ENCODE results near the gene SPTBN5.

The SPTBN5 gene

GRCh38 chr15:41918506-41919126, 24.8 kb upstream of the SPTBN5 start:
- H3K27ac ChIP-seq (ENCODE audit: low read depth, low read length, poor library complexity, severe bottlenecking) = no peak overlapping the region

GRCh38 chr15:41917767-41918430, 24.0 kb upstream of the SPTBN5 start:
- no peaks in the 10 kb centered on the region for H4K20me1 ChIP-seq (ENCODE audit: insufficient read depth, low read length)
- H3K9ac ChIP-seq (ENCODE audit: low read length) = no peak overlapping the region
- H3K79me2 ChIP-seq (ENCODE audit: insufficient read depth, low read length) = no peaks in the 10 kb centered on the region
- no peaks in the 10 kb centered on the region for H3F3A ChIP-seq (ENCODE audit: insufficient read depth, low read length)
- no peak overlapping the region for H3K27ac ChIP-seq (ENCODE audit: low read depth, low read length, poor library complexity, severe bottlenecking)
- H3K9me3 ChIP-seq (ENCODE audit: low read length) = no peaks in the 10 kb centered on the region
- no peak overlapping the region for H3K4me2 ChIP-seq (ENCODE audit: low read length)
- H3K36me3 ChIP-seq (ENCODE audit: insufficient read depth, low read length) = no peaks in the 10 kb centered on the region; the same call in 1 of the 2 replicates
- H3K4me1 ChIP-seq (ENCODE audit: insufficient read depth, low read length, severe bottlenecking) = peaks cover 9% of the 10 kb centered on the region
- H3K4me3 ChIP-seq (ENCODE audit: low read depth, low read length, poor library complexity, severe bottlenecking) = no peak overlapping the region
- no peaks in the 10 kb centered on the region for H3K27me3 ChIP-seq (ENCODE audit: insufficient read depth, low read length)
- no peak overlapping the region for H2AFZ ChIP-seq (ENCODE audit: low read length)
- no peaks in the 10 kb centered on the region for H3K9me2 ChIP-seq (ENCODE audit: low read depth, low read length)
- no peak for TF ChIP-seq CTCF (IDR thresholded peaks at IDR 0.05; ENCODE audit: low read length)
- TF ChIP-seq EZH2 (IDR thresholded peaks at IDR 0.05; ENCODE audit: borderline replicate concordance, low read length) = no peak

More at GRCh38 chr15:41918506-41919126, 24.8 kb upstream of the SPTBN5 start:
- Histone ChIP-seq H3K9ac (ENCODE audit: low read length) (no peak overlapping the region), H3F3A (ENCODE audit: insufficient read depth, low read length) (no peaks in the 10 kb centered on the region), H4K20me1 (ENCODE audit: insufficient read depth, low read length) (no peaks in the 10 kb centered on the region), H3K79me2 (ENCODE audit: insufficient read depth, low read length) (no peaks in the 10 kb centered on the region), H3K4me3 (ENCODE audit: low read depth, low read length, poor library complexity, severe bottlenecking) (no peak overlapping the region), H3K4me2 (ENCODE audit: low read length) (no peak overlapping the region), H3K27me3 (ENCODE audit: insufficient read depth, low read length) (no peaks in the 10 kb centered on the region), H3K36me3 (ENCODE audit: insufficient read depth, low read length) (no peaks in the 10 kb centered on the region; the same call in 1 of the 2 replicates), H3K9me3 (ENCODE audit: low read length) (no peaks in the 10 kb centered on the region), H2AFZ (ENCODE audit: low read length) (no peak overlapping the region), H3K4me1 (ENCODE audit: insufficient read depth, low read length, severe bottlenecking) (peaks cover 9% of the 10 kb centered on the region), H3K9me2 (ENCODE audit: low read depth, low read length) (no peaks in the 10 kb centered on the region)
- TF ChIP-seq EZH2 (IDR thresholded peaks at IDR 0.05; ENCODE audit: borderline replicate concordance, low read length) (no peak), CTCF (IDR thresholded peaks at IDR 0.05; ENCODE audit: low read length) (no peak)

GRCh38 chr15:41915255-41915994, 21.6 kb upstream of the SPTBN5 start:
- no peaks in the 10 kb centered on the region for H3K27me3 ChIP-seq (ENCODE audit: insufficient read depth, low read length)
- H3K4me2 ChIP-seq (ENCODE audit: low read length) = no peak overlapping the region
- H3K9ac ChIP-seq (ENCODE audit: low read length) = no peak overlapping the region
- no peak overlapping the region for H3K4me3 ChIP-seq (ENCODE audit: low read depth, low read length, poor library complexity, severe bottlenecking)
- H3K36me3 ChIP-seq (ENCODE audit: insufficient read depth, low read length) = no peaks in the 10 kb centered on the region
- no peaks in the 10 kb centered on the region for H3K9me2 ChIP-seq (ENCODE audit: low read depth, low read length)
- no peaks in the 10 kb centered on the region for H3K79me2 ChIP-seq (ENCODE audit: insufficient read depth, low read length)
- H2AFZ ChIP-seq (ENCODE audit: low read length) = no peak overlapping the region
- no peaks in the 10 kb centered on the region for H4K20me1 ChIP-seq (ENCODE audit: insufficient read depth, low read length)
- TF ChIP-seq EZH2 (IDR thresholded peaks at IDR 0.05; ENCODE audit: borderline replicate concordance, low read length) (no peak), CTCF (IDR thresholded peaks at IDR 0.05; ENCODE audit: low read length) (no peak)
- no peak overlapping the region for H3K27ac ChIP-seq (ENCODE audit: low read depth, low read length, poor library complexity, severe bottlenecking)
- H3K9me3 ChIP-seq (ENCODE audit: low read length) = no peaks in the 10 kb centered on the region
- H3K4me1 ChIP-seq (ENCODE audit: insufficient read depth, low read length, severe bottlenecking) = peaks cover 9% of the 10 kb centered on the region
- no peaks in the 10 kb centered on the region for H3F3A ChIP-seq (ENCODE audit: insufficient read depth, low read length)
